Activated naive CD4-positive, alpha-beta T cell (primary cell): ENCODE data around the gene SVOP.
"Not testable (repeated sequence)": the region's sequence is repeated elsewhere in the genome, so short reads cannot be mapped to it uniquely, and the experiment has no call there.

ENCODE experiments used
- DNase-seq, 4 experiments: peaks; one replicate each; lab custom pipeline; 2025; lab: John Stamatoyannopoulos, UW

The SVOP gene

GRCh38 chr12:109033239-109034196, 12.7 kb upstream of the SVOP start:
- no peak for DNase-seq

- no peak for DNase-seq
Observed at GRCh38 chr12:109029411-109029810, 8.5 kb upstream of the SVOP start.

GRCh38 chr12:109028624-109029023, 7.8 kb upstream of the SVOP start:
- not testable (repeated sequence) for DNase-seq

- no peak for DNase-seq
Observed at GRCh38 chr12:109027767-109028166, 6.9 kb upstream of the SVOP start.

- no peak for DNase-seq
Observed at GRCh38 chr12:109020146-109020795, 597 bp downstream of the SVOP start.

- DNase-seq: no peak
Observed at GRCh38 chr12:109018296-109018695, 2.6 kb downstream of the SVOP start.

GRCh38 chr12:109016978-109017377, 3.9 kb downstream of the SVOP start:
- no peak for DNase-seq

- DNase-seq: no peak
Observed at GRCh38 chr12:109016016-109016415, 4.9 kb downstream of the SVOP start.

GRCh38 chr12:109014984-109015765, 5.7 kb downstream of the SVOP start:
- DNase-seq: no peak

- DNase-seq: no peak
Observed at GRCh38 chr12:109010259-109010658, 10.6 kb downstream of the SVOP start.

GRCh38 chr12:109009766-109010165, 11.1 kb downstream of the SVOP start:
- no peak for DNase-seq

- no peak for DNase-seq
Observed at GRCh38 chr12:109004017-109004416, 16.9 kb downstream of the SVOP start.

- DNase-seq: no peak
Observed at GRCh38 chr12:108996320-108996719, 24.5 kb downstream of the SVOP start.

GRCh38 chr12:108995370-108995992, 25.4 kb downstream of the SVOP start:
- DNase-seq: no peak

- not testable (repeated sequence) for DNase-seq
Observed at GRCh38 chr12:108990103-108990502, 30.8 kb downstream of the SVOP start.

GRCh38 chr12:108989376-108989775, 31.5 kb downstream of the SVOP start:
- DNase-seq: no peak

GRCh38 chr12:108985750-108986149, 35.1 kb downstream of the SVOP start:
- no peak for DNase-seq

GRCh38 chr12:108983227-108983626, 37.6 kb downstream of the SVOP start:
- no peak for DNase-seq

GRCh38 chr12:108982621-108983219, 38.1 kb downstream of the SVOP start:
- no peak for DNase-seq

- no peak for DNase-seq
Observed at GRCh38 chr12:108981835-108982234, 39.0 kb downstream of the SVOP start.

GRCh38 chr12:108980831-108981618, 39.8 kb downstream of the SVOP start:
- DNase-seq: no peak
